PC-9 (cell line): ENCODE data around the gene SERPINH1.

Source experiments
- CTCF ChIP-seq: fragments of 200-600 bp; sonication (generic); conservative IDR thresholded peaks from 2 replicates; pipeline ENCODE4 v1.6.1; 2017; ENCODE audit warnings: mixed run types, antibody characterized with exemption, mild to moderate bottlenecking, moderate library complexity
- EZH2 ChIP-seq: fragments of 200-600 bp; sonication (generic); IDR thresholded peaks from 2 replicates; pipeline ENCODE4 v1.8.0; 2017; ENCODE audit warnings: antibody characterized with exemption, low read depth

DNA sequence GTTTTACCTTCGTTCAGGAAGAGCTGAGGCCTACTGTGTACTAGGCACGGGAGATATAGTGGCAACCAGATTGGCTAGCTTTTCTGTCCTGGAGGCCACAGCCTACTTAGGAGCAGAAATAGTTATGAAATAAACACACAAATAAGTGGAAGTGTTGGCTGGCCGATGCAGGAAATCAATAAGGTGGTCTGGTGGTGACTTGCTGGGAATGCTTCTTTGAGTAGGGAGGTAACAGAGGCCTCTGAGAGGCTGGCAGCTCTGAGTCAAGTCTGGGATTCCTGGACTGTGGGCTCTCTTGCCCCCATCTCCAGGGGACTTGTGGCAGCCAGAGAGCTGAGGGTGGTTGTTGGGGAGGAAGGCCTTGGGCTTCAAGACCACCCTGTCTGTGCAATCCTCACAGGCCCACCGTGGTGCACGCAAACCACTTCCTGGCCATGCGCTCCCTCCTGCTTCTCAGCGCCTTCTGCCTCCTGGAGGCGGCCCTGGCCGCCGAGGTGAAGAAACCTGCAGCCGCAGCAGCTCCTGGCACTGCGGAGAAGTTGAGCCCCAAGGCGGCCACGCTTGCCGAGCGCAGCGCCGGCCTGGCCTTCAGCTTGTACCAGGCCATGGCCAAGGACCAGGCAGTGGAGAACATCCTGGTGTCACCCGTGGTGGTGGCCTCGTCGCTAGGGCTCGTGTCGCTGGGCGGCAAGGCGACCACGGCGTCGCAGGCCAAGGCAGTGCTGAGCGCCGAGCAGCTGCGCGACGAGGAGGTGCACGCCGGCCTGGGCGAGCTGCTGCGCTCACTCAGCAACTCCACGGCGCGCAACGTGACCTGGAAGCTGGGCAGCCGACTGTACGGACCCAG, 4.1 kb downstream of the SERPINH1 start:
- no peak for TF ChIP-seq EZH2
- no peak for TF ChIP-seq CTCF
